GM18508 (cell line): ENCODE measurements around the gene FLYWCH1.
"Not testable (repeated sequence)": the region's sequence is repeated elsewhere in the genome, so short reads cannot be mapped to it uniquely, and the experiment has no call there.

Experiments
- ATAC-seq: cut with Tn5 transposase; IDR thresholded peaks from one replicate; pipeline ENCODE4 v1.9.1; 2021; ENCODE audit warnings: moderate number of reproducible peaks; ENCODE audit not compliant: insufficient read depth, unreplicated experiment

FLYWCH1 gene

GRCh38 chr16:2924901-2925755, 13.4 kb downstream of the FLYWCH1 start:
- no peak for ATAC-seq

DNA sequence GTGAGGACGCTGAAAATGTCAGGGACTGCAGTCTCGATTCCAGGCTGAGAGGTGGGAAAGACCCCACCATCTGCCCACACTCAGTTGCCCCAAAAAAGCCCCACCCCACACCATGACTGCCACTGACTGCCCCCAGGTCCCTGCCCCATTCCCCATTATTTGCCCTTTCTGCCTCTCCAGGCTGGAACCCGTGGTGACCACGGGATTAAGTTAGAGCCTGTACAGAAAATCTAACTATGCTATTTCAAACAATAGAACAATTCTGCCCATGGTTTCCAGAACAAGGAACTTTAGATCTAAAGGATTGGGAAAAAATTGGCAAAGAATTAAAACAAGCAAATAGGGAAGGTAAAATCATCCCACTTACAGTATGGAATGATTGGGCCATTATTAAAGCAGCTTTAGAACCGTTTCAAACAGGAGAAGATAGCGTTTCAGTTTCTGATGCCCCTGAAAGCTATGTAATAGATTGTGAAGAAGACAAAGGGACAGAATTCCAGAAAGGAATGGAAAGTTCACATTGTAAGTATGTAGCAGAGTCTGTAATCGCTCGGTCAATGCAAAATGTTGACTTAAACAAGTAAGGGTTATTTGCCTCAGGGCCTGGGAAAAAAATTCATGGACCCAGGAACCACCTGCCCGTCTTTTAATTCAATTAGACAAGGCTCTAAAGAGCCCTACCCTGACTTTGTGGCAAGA, 14.4 kb downstream of the FLYWCH1 start:
- ATAC-seq: no peak

DNA sequence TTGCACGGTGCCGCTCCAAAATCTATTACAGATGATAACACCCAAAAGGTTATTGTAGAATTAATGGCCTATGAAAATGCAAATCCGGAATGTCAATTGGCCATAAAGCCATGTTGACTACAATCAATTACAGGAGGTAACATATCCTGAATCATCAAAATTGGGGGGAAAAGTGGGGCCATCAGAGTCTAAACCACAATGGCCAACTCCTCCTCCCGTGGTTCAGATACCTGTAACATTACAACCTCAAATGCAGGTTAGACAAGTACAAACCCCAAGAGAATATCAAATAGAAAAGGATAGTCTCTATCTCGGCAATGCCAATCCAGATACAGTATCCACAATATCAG, 14.9 kb downstream of the FLYWCH1 start:
- ATAC-seq: no peak

- no peak for ATAC-seq
Measured at GRCh38 chr16:2927010-2927646, 15.4 kb downstream of the FLYWCH1 start.

DNA sequence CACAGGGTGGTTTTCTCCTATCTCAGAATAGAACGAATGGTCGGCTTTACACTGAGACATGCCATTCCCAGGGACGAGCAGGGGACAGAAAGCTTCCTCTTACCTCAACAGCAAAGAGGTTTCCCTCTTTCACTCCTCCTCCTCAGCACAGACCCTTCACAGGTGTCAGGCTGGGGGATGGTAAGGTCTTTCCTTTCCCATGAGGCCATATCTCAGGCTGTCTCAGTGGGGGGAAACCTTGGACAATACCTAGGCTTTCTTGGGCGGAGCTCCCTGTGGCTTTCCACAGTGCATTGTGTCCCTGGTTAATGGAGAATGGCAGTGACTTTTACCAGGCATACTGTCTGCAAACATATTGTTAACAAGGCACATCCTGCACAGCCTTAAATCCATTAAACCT, 16.4 kb downstream of the FLYWCH1 start:
- ATAC-seq: not testable (repeated sequence)

DNA sequence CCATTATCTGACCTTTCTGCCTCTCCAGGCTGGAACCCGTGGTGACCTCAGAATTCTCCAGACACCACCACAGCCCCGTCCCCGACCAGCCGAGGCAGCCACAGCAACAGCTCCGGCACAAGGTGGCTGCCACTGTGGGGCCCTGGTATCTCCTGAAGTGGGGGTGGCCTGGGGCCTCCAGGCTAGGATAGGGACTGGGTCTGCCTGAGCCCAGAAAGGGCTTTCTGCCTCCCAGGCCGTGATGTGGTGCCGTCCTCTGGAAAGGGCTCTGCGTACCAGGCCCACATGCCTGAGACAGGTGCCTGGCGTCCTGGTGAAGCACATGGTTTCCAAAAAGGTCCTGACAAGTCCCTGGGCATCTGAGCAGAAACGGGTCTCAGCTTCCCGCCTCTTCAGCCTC, 17.1 kb downstream of the FLYWCH1 start:
- no peak for ATAC-seq

DNA sequence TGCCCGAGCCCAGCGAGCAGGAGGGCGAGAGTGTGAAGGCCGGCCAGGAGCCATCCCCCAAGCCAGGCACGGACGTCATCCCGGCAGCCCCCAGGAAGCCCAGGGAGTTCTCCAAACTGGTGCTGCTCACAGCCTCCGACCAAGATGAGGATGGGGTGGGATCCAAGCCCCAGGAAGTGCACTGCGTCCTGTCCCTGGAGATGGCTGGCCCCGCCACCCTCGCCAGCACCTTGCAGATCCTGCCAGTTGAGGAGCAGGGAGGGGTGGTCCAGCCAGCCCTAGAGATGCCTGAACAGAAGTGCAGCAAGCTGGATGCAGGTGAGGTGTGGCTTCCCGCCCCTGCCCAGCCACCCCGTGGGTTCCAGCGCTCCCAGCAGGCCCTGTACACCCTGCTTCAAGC, 18.0 kb downstream of the FLYWCH1 start:
- no peak for ATAC-seq

GRCh38 chr16:2930236-2930635, 18.5 kb downstream of the FLYWCH1 start:
- no peak for ATAC-seq

- ATAC-seq: not testable (repeated sequence)
Measured at GRCh38 chr16:2931231-2931914, 19.6 kb downstream of the FLYWCH1 start.

GRCh38 chr16:2933136-2933535, 21.4 kb downstream of the FLYWCH1 start:
- no peak for ATAC-seq

GRCh38 chr16:2933701-2934100, 22.0 kb downstream of the FLYWCH1 start:
- no peak for ATAC-seq

GRCh38 chr16:2934450-2934849, 22.7 kb downstream of the FLYWCH1 start:
- ATAC-seq: no peak

GRCh38 chr16:2936436-2937011, 24.8 kb downstream of the FLYWCH1 start:
- ATAC-seq: no peak

DNA sequence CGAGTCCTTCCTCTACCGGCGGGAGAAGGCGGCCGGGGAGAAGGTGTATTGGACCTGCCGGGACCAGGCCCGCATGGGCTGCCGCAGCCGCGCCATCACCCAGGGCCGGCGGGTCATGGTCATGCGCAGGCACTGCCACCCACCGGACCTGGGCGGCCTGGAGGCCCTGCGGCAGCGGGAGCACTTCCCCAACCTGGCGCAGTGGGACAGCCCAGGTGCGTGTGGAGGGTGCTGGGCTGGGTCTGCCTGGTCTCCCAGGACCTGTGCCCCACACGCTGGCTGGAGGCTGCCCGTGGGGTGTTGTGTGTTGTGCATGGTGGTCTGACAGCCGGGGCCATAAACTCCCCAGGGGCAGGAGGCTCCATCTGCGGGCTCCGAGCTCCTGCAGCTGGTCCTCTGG, 25.4 kb downstream of the FLYWCH1 start:
- ATAC-seq: no peak

- ATAC-seq: no peak
Measured at GRCh38 chr16:2938206-2938605, 26.5 kb downstream of the FLYWCH1 start.

GRCh38 chr16:2939968-2940367, 28.2 kb downstream of the FLYWCH1 start:
- ATAC-seq: no peak

DNA sequence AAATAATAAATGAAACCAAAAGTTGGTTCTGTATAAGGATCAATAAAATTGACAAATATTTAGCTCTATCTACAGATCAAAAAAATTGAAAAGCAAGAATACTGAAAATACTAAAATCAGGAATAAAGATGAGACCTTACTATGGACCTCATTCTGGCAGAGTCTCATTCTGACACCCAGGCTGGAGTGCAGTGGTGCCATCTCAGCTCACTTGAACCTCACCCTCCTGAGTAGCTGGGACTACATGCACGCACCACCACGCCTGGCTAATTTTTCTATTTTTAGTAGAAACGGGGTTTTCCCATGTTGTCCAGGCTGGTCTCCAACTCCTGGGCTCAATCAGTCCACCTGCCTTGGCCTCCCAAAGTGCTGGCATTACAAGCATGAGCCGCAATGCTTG, 30.3 kb downstream of the FLYWCH1 start:
- ATAC-seq: no peak

GRCh38 chr16:2943716-2944115, 32.0 kb downstream of the FLYWCH1 start:
- not testable (repeated sequence) for ATAC-seq

DNA sequence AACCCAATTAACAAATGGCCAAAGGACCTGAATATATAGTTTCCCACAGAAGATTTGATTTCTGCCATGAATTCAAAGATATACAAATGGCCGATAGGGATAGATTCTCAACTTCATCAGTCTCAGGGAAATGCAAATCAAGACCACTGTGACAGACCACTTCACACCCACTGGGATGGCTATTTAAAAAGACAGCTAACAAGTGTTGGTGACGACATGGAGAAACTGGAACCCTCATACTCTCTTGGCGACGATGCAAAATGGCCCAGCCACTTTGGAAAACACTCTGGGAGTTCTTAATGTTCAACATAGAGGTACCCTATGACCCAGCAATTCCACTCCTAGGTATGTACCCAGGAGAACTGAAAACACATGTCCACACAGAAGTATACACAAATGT, 34.9 kb downstream of the FLYWCH1 start:
- ATAC-seq: no peak
